ENCODE measurements around the gene XKR7. TPM values are rescaled to one million over a fixed set of nuclear protein-coding genes. Genes with fewer than 3 reads are reported as not detected.

The XKR7 gene
- total RNA-seq, 1 donor from 2014 or later: 0.23 TPM

GRCh38 chr20:31975874-31976273, 7.9 kb downstream of the XKR7 start:
- peaks cover 4% of the 10 kb centered on the region for H3K4me1 Mint-ChIP-seq (ENCODE audit: unreplicated experiment)
- no peaks in the 10 kb centered on the region for H3K27me3 Mint-ChIP-seq (ENCODE audit: unreplicated experiment)
- H3K9me3 Mint-ChIP-seq (ENCODE audit: unreplicated experiment): no peaks in the 10 kb centered on the region
- TF ChIP-seq CTCF (IDR thresholded peaks at IDR 0.05; ENCODE audit: unreplicated experiment): no peak
- no peak overlapping the region for H3K4me3 Mint-ChIP-seq (ENCODE audit: unreplicated experiment)
- no peaks in the 10 kb centered on the region for H3K36me3 Mint-ChIP-seq (ENCODE audit: low read depth, unreplicated experiment)
- H3K27ac Mint-ChIP-seq (ENCODE audit: unreplicated experiment): no peak overlapping the region
- DNase-seq (ENCODE audit: low spot score): no peak

- Mint-ChIP-seq H3K27ac (ENCODE audit: unreplicated experiment) (no peak overlapping the region), H3K27me3 (ENCODE audit: unreplicated experiment) (no peaks in the 10 kb centered on the region), H3K9me3 (ENCODE audit: unreplicated experiment) (no peaks in the 10 kb centered on the region)
Observed at GRCh38 chr20:31977080-31977479, 9.1 kb downstream of the XKR7 start.

GRCh38 chr20:31979713-31980426, 11.9 kb downstream of the XKR7 start:
- no peak for DNase-seq (ENCODE audit: low spot score)
- TF ChIP-seq CTCF (IDR thresholded peaks at IDR 0.05; ENCODE audit: unreplicated experiment): no peak
- no peak overlapping the region for H3K27ac Mint-ChIP-seq (ENCODE audit: unreplicated experiment)
- H3K4me1 Mint-ChIP-seq (ENCODE audit: unreplicated experiment): peaks cover 4% of the 10 kb centered on the region
- no peaks in the 10 kb centered on the region for H3K9me3 Mint-ChIP-seq (ENCODE audit: unreplicated experiment)
- no peaks in the 10 kb centered on the region for H3K36me3 Mint-ChIP-seq (ENCODE audit: low read depth, unreplicated experiment)
- no peak overlapping the region for H3K4me3 Mint-ChIP-seq (ENCODE audit: unreplicated experiment)
- peaks cover 7% of the 10 kb centered on the region for H3K27me3 Mint-ChIP-seq (ENCODE audit: unreplicated experiment)

More at GRCh38 chr20:31977080-31977479, 9.1 kb downstream of the XKR7 start:
- no peak overlapping the region for H3K4me3 Mint-ChIP-seq (ENCODE audit: unreplicated experiment)
- no peak for TF ChIP-seq CTCF (IDR thresholded peaks at IDR 0.05; ENCODE audit: unreplicated experiment)
- H3K4me1 Mint-ChIP-seq (ENCODE audit: unreplicated experiment): peaks cover 4% of the 10 kb centered on the region
- no peak for DNase-seq (ENCODE audit: low spot score)
- H3K36me3 Mint-ChIP-seq (ENCODE audit: low read depth, unreplicated experiment): no peaks in the 10 kb centered on the region

GRCh38 chr20:31981784-31982183, 13.8 kb downstream of the XKR7 start:
- H3K27ac Mint-ChIP-seq (ENCODE audit: unreplicated experiment): no peak overlapping the region
- H3K4me1 Mint-ChIP-seq (ENCODE audit: unreplicated experiment): no peaks in the 10 kb centered on the region
- peaks cover 7% of the 10 kb centered on the region for H3K27me3 Mint-ChIP-seq (ENCODE audit: unreplicated experiment)
- no peak overlapping the region for H3K4me3 Mint-ChIP-seq (ENCODE audit: unreplicated experiment)
- H3K9me3 Mint-ChIP-seq (ENCODE audit: unreplicated experiment): no peaks in the 10 kb centered on the region
- no peak for DNase-seq (ENCODE audit: low spot score)
- H3K36me3 Mint-ChIP-seq (ENCODE audit: low read depth, unreplicated experiment): no peaks in the 10 kb centered on the region
- TF ChIP-seq CTCF (IDR thresholded peaks at IDR 0.05; ENCODE audit: unreplicated experiment): no peak

- no peak overlapping the region for H3K27ac Mint-ChIP-seq (ENCODE audit: unreplicated experiment)
- peaks cover 4% of the 10 kb centered on the region for H3K4me1 Mint-ChIP-seq (ENCODE audit: unreplicated experiment)
- no peak for TF ChIP-seq CTCF (IDR thresholded peaks at IDR 0.05; ENCODE audit: unreplicated experiment)
- H3K36me3 Mint-ChIP-seq (ENCODE audit: low read depth, unreplicated experiment): no peaks in the 10 kb centered on the region
- H3K4me3 Mint-ChIP-seq (ENCODE audit: unreplicated experiment): no peak overlapping the region
- H3K9me3 Mint-ChIP-seq (ENCODE audit: unreplicated experiment): no peaks in the 10 kb centered on the region
- H3K27me3 Mint-ChIP-seq (ENCODE audit: unreplicated experiment): peaks cover 7% of the 10 kb centered on the region
- no peak for DNase-seq (ENCODE audit: low spot score)
Observed at GRCh38 chr20:31984981-31985471, 17.1 kb downstream of the XKR7 start.

All from endothelial cell (in vitro differentiated cells).